GM12801 (cell line): ENCODE data around the gene NFKB1.

Source experiments
- TF ChIP-seq, protein P1 (sequence below): IDR thresholded peaks from one replicate; pipeline ENCODE4 v1.5.1; 2011; ENCODE audit warnings: control low read depth; ENCODE audit not compliant: insufficient read length; ENCODE audit errors: extremely low read depth

NFKB1 gene

DNA sequence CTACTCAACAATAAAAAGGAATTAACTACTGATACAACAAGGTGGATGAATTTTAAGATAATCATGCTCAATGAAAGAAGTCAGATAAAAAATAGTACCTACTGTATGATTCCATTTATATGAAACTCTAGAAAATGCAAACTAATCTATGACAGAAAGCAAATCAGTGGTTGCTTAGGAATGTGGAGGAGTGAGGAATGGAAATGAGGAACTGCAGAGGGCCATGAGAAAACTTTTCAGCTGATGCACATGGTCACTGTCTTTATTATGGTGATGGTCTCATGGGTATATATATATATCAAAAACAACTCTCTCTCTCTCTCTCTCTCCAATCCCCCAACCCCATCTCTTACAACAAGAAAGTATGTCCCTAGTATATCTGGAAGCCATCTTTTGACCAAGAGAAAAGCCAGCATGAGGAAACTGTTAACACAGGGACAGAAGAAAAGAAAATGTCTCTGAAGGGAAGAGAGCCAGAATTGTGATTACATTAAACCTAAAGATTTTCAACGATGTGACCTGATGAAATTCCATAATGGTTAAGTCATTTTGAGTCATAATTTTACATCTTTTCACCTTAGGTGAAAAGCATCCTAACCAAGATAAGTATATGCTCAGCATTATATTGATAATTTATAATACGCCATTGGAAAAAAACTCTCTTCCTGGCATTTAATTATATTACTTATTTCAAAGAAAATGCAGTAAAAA, 8.5 kb upstream of the NFKB1 start:
- TF ChIP-seq, protein P1, sequence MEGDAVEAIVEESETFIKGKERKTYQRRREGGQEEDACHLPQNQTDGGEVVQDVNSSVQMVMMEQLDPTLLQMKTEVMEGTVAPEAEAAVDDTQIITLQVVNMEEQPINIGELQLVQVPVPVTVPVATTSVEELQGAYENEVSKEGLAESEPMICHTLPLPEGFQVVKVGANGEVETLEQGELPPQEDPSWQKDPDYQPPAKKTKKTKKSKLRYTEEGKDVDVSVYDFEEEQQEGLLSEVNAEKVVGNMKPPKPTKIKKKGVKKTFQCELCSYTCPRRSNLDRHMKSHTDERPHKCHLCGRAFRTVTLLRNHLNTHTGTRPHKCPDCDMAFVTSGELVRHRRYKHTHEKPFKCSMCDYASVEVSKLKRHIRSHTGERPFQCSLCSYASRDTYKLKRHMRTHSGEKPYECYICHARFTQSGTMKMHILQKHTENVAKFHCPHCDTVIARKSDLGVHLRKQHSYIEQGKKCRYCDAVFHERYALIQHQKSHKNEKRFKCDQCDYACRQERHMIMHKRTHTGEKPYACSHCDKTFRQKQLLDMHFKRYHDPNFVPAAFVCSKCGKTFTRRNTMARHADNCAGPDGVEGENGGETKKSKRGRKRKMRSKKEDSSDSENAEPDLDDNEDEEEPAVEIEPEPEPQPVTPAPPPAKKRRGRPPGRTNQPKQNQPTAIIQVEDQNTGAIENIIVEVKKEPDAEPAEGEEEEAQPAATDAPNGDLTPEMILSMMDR, result no peak

DNA sequence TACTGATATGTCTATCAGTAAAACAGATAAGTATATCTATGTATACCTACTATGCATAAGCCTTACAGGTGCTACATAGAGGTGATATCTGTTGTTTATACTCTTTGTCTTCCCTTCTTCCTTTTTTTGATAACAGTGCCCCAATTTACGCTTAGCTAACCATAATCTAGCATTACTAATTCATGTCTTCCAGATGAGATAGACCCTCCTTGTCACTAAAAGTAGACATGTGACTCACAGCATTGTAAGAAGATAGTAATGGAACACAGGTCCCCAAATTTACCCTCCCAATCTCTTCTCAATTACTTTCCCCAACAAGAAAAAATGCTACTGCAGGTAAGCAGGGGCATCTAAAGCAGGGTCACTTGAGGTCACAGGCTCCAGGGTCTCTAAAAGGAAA, 7.9 kb upstream of the NFKB1 start:
- TF ChIP-seq, protein P1, result no peak

DNA sequence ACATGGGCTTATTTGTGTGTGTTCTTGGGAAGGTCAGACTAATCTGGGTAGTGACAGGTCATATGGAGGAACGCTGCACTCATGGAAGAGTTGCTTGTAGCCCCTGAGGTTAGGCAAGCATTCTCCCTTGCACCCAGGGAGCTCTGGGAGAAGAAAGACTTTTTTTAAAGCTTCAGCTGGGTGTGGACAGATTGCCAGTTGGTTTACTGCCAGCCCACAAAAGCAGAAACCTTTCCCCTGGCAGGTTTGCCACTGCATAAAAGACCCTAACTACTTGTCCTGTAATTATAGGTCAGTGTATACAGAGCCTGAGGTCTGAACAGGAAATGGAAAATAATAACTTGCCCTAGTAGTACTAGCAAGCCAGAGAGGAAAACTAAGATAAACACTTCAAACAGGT, 7.4 kb upstream of the NFKB1 start:
- TF ChIP-seq, protein P1, result no peak

DNA sequence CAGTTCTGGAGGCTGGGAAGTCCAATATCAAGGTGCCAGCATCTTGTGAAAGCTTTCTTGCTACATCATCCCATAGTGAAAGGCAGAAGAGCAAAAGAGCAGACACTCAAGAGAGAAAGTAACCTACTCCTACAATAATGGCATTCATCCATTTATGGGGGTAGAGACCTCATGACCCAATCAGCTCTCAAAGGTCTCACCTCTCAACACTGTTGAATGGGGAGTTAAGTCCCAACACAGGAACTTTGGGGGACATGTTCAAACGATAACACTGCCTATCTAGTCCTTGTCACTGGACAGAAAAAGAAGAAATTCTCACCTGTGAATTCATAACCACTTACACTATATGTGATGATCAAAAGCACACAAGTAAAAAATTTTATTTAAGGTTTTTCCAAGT, 6.6 kb upstream of the NFKB1 start:
- TF ChIP-seq, protein P1, result no peak

GRCh38 chr4:102497986-102498385, 3.2 kb upstream of the NFKB1 start:
- TF ChIP-seq, protein P1, result no peak

- TF ChIP-seq, protein P1, result no peak
Measured at GRCh38 chr4:102500352-102500695, 835 bp upstream of the NFKB1 start.

GRCh38 chr4:102501447-102501696, 213 bp downstream of the NFKB1 start:
- TF ChIP-seq, protein P1, result no peak

DNA sequence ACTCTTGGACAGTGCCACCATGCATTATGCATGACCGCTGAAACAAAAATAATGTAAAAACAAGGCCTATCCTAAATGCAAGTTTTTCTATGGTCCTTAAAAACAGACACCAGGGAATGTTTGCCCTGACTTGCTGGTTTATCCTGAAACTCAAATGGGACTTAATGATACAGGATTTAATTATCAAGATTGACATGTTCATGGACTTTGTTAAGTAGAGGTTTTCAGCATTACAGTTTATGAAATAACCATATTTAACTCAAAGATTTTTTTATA, 1.3 kb downstream of the NFKB1 start:
- TF ChIP-seq, protein P1, result no peak
